Endothelial cell of umbilical vein (primary cell): ENCODE data around the gene CBX3. TPM values are rescaled to one million over a fixed set of nuclear protein-coding genes. Genes with fewer than 3 reads are reported as not detected.

Source experiments
- Bru-seq: library from RNA; stranded (reverse); fragments of 400-500 nt; gene quantifications from one replicate; lab custom pipeline; 2021; lab: Mats Ljungman, UMichigan
- BruChase-seq, 2 experiments: library from RNA; stranded (reverse); fragments of 400-500 nt; gene quantifications; one replicate each; lab custom pipeline; 2021; lab: Mats Ljungman, UMichigan
- BruUV-seq: library from RNA; stranded (reverse); fragments of 400-500 nt; replicated peaks from 2 replicates; lab custom pipeline; 2021; lab: Mats Ljungman, UMichigan
- CTCF ChIA-PET: fragments of 300-600, 350-600 bp; sonication (Branson Sonifier 250); formaldehyde crosslinking; loops from one replicate; lab custom pipeline; 2021; ENCODE audit warnings: antibody characterized with exemption, inconsistent platforms; lab: Charles Lee
- POLR2A ChIA-PET: fragments of 300-600, 350-600 bp; sonication (Branson Sonifier 250); formaldehyde crosslinking; loops from one replicate; lab custom pipeline; 2021; ENCODE audit warnings: antibody characterized with exemption, inconsistent platforms; lab: Charles Lee
- DNase-seq: peaks from one replicate; pipeline ENCODE4 v3.0.0-alpha.2; 2011; ENCODE audit warnings: low read depth, low spot score
- FAIRE-seq: peaks from 2 replicates; lab custom pipeline; 2011; peaks lifted over from hg19 to GRCh38; lab: Jason Lieb, UNC
- H2AFZ ChIP-seq: 2 replicates; pipeline ENCODE4 v1.6.0; 2012; ENCODE audit warnings: low read depth, low read length, control low read depth, inconsistent platforms
- H3K27ac ChIP-seq: 2 replicates; pipeline ENCODE4 v1.5.1; 2011; ENCODE audit warnings: low read depth, mild to moderate bottlenecking, control low read depth, low read length, moderate library complexity; ENCODE audit not compliant: insufficient read depth
- H3K27me3 ChIP-seq, 2 experiments: 2 replicates each; pipeline versions ENCODE4 v1.6.0 to v1.6.1; 2011; ENCODE audit warnings: low read length in 2 of 2, mixed read lengths in 1 of 2; ENCODE audit not compliant: control insufficient read depth in 2 of 2, insufficient read depth in 2 of 2
- H3K36me3 ChIP-seq, 2 experiments: 2 replicates in 1 of 2; 3 replicates in 1 of 2; pipeline ENCODE4 v1.5.1; 2011; ENCODE audit warnings: low read length in 2 of 2, mild to moderate bottlenecking in 1 of 2, moderate library complexity in 1 of 2; ENCODE audit not compliant: control insufficient read depth in 2 of 2, insufficient read depth in 2 of 2; ENCODE audit errors: extremely low read depth in 1 of 2
- H3K4me1 ChIP-seq: 3 replicates; pipeline ENCODE4 v1.5.1; 2011; ENCODE audit warnings: mild to moderate bottlenecking, low read length; ENCODE audit not compliant: control insufficient read depth, insufficient read depth; ENCODE audit errors: extremely low read depth
- H3K4me2 ChIP-seq: 2 replicates; pipeline ENCODE4 v1.6.1; 2011; ENCODE audit warnings: low read length, control low read depth, mixed read lengths; ENCODE audit not compliant: insufficient read depth
- H3K4me3 ChIP-seq, 3 experiments: fragments of 200-600 bp in 1 of 3; sonication (generic), shearing (Covaris generic) in 1 of 3; replicated peaks in 1 of 3; 2 replicates each; pipeline ENCODE4 v1.5.1; 2011 to 2016; ENCODE audit warnings: control low read depth in 3 of 3, low read length in 3 of 3, mild to moderate bottlenecking in 2 of 3, inconsistent platforms in 1 of 3, low read depth in 1 of 3, moderate library complexity in 1 of 3; ENCODE audit not compliant: insufficient read depth in 1 of 3
- H3K79me2 ChIP-seq: 2 replicates; pipeline ENCODE4 v1.6.0; 2012; ENCODE audit warnings: low read length, inconsistent platforms; ENCODE audit not compliant: control insufficient read depth, insufficient read depth
- H3K9ac ChIP-seq: replicated peaks from 2 replicates; pipeline ENCODE3; 2011; ENCODE audit warnings: low read length, control low read depth; ENCODE audit not compliant: insufficient read depth; ENCODE audit errors: extremely low read depth
- H3K9me1 ChIP-seq: replicated peaks from 3 replicates; pipeline ENCODE4 v1.6.0; 2011; ENCODE audit warnings: mild to moderate bottlenecking, low read length; ENCODE audit not compliant: control insufficient read depth, insufficient read depth; ENCODE audit errors: extremely low read depth
- H3K9me3 ChIP-seq: replicated peaks from 2 replicates; pipeline ENCODE4 v1.5.1; 2012; ENCODE audit warnings: low read length, inconsistent platforms; ENCODE audit not compliant: control insufficient read depth, insufficient read depth
- H4K20me1 ChIP-seq: replicated peaks from 2 replicates; pipeline ENCODE3; 2011; ENCODE audit warnings: mild to moderate bottlenecking, low read length; ENCODE audit not compliant: control insufficient read depth, insufficient read depth; ENCODE audit errors: extremely low read depth
- GATA2 ChIP-seq: IDR thresholded peaks from 2 replicates; pipeline ENCODE4 v1.7.0; 2011; ENCODE audit warnings: low read depth, mild to moderate bottlenecking, moderate library complexity, mixed read lengths, low read length; ENCODE audit not compliant: insufficient read length, insufficient read depth
- JUN ChIP-seq: IDR thresholded peaks from 2 replicates; pipeline ENCODE4 v1.6.1; 2011; ENCODE audit warnings: borderline replicate concordance, low read depth; ENCODE audit not compliant: insufficient read length, insufficient read depth
- POLR2A ChIP-seq: IDR thresholded peaks from 2 replicates; pipeline ENCODE4 v1.6.1; 2012; ENCODE audit warnings: low read depth, mild to moderate bottlenecking, control low read depth, low read length
- POLR2AphosphoS5 ChIP-seq: IDR thresholded peaks from 2 replicates; pipeline ENCODE4 v1.6.1; 2012; ENCODE audit warnings: low read depth, mild to moderate bottlenecking, control low read depth, low read length, moderate library complexity; ENCODE audit not compliant: insufficient read depth
- dilution Hi-C: fragments of 300-500 bp; cut with MboI; formaldehyde crosslinking; loops from one replicate; pipeline ENCODE4 v1.15.0; 2019; ENCODE audit warnings: low sequenced_read_pairs; ENCODE audit not compliant: extremely low pct_ligation_motif_present
- intact Hi-C: fragments of 100-400 bp; cut with micrococcal nuclease; formaldehyde crosslinking; loops from one replicate; pipeline ENCODE4 v1.10.0; 2022
- long read RNA-seq: library from polyadenylated mRNA; stranded (forward); transcript quantifications from one replicate; pipeline ENCODE4 v2.0.0, GENCODE V29; 2021
- polyA minus RNA-seq, 3 experiments: library from RNA; depleted of rRNA, polyadenylated mRNA; stranded (reverse); fragments of >200 nt; gene quantifications; 1 replicate in 1 of 3; 2 replicates in 2 of 3; pipeline ENCODE4 v1.2.3, GENCODE V29; 2011
- polyA plus RNA-seq, 4 experiments: library from polyadenylated mRNA; depleted of rRNA in 3 of 4; stranded (reverse) in 3 of 4; unstranded in 1 of 4; fragments of >200 nt; gene quantifications; 2 replicates each; pipeline versions ENCODE4 v1.2.1 to v1.2.3, GENCODE V29; 2011 to 2012; ENCODE audit warnings: missing spikeins in 1 of 4
- total RNA-seq: library from RNA; stranded (reverse); gene quantifications from 2 replicates; pipeline ENCODE4 v1.2.3, GENCODE V29; 2021

CBX3 gene
- total RNA-seq (184 and 200 TPM in 2 replicates), polyA plus RNA-seq (41.7 and 47.5 TPM in 2 replicates), polyA minus RNA-seq (22.8 and 24.5 TPM in 2 replicates), Bru-seq, nascent RNA (percentile 98 among the genes with signal in this experiment), BruChase-seq, experiment 1, labeled RNA remaining after a 6-hour chase (percentile 99 among the genes with signal in this experiment), BruChase-seq, experiment 2, labeled RNA remaining after a 2-hour chase (percentile 98 among the genes with signal in this experiment)
- polyA plus RNA-seq (2011; cell fraction: cytosol; rRNA removed) = 86.6 and 94.2 TPM in 2 replicates
- 78.8 and 112 TPM in 2 replicates for polyA plus RNA-seq (2011; cell fraction: nucleus; rRNA removed)
- 119 and 202 TPM in 2 replicates for polyA plus RNA-seq (2012)
- 44.4 TPM for polyA minus RNA-seq (2011; cell fraction: cytosol; rRNA and poly(A)+ RNA removed)
- 51.5 and 52.5 TPM in 2 replicates for polyA minus RNA-seq (2011; cell fraction: nucleus; rRNA and poly(A)+ RNA removed)
- long read RNA-seq, transcript CBX3-206 (3 exons, 860 nt) = minor isoform, 5 of 907 reads
- long read RNA-seq, transcript CBX3-201 (6 exons, 2,128 nt) = minor isoform, 23 of 907 reads
- long read RNA-seq, transcript CBX3-202 (6 exons, 1,857 nt) = major isoform, 732 of 907 reads
- long read RNA-seq, transcript CBX3-203 (6 exons, 1,717 nt) = minor isoform, 31 of 907 reads
- long read RNA-seq, partial matches to known transcripts = 16 of 907 reads
- long read RNA-seq, other reads (novel, unspliced or antisense) = 100 of 907 reads

DNA sequence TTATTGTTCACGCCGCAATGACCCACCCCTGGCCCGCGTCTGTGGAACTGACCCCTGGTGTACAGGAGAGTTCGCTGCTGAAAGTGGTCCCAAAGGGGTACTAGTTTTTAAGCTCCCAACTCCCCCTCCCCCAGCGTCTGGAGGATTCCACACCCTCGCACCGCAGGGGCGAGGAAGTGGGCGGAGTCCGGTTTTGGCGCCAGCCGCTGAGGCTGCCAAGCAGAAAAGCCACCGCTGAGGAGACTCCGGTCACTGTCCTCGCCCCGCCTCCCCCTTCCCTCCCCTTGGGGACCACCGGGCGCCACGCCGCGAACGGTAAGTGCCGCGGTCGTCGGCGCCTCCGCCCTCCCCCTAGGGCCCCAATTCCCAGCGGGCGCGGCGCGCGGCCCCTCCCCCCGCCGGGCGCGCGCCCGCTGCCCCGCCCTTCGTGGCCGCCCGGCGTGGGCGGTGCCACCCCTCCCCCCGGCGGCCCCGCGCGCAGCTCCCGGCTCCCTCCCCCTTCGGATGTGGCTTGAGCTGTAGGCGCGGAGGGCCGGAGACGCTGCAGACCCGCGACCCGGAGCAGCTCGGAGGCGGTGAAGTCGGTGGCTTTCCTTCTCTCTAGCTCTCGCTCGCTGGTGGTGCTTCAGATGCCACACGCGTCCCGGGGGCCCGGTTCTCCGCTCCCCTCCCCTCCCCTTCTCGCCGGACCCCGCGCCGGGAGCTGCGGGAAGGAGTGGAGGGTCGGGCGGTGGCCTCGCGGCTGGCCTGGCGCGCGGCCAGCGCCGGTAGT lies at the start of gene CBX3:
Gene CBX3, plus strand, starts transcription at position 499 of the 772 bp plus-strand sequence. CDS start 1,254 bp downstream, outside the sequence.
- Histone ChIP-seq H3K79me2 (peaks cover 89% of the 10 kb centered on the region), H3K27me3 (no peaks in the 10 kb centered on the region), H3K4me1 (peaks cover 38% of the 10 kb centered on the region), H2AFZ (peak within 1 kb of the TSS; percentile 10), H3K4me3 (peak within 1 kb of the TSS; percentile 98 to 100 (median 98)), H4K20me1 (peaks cover 36% of the 10 kb centered on the region), H3K9me1 (no peaks in the 10 kb centered on the region), H3K36me3 (peaks cover 4 to 18% of the 10 kb centered on the region in 2 experiments), H3K9ac (peak within 1 kb of the TSS; percentile 100), H3K9me3 (no peaks in the 10 kb centered on the region), H3K27ac (peak within 1 kb of the TSS; percentile 97), H3K4me2 (peak within 1 kb of the TSS; percentile 99)
- FAIRE-seq (peak; percentile 21), DNase-seq (peak; percentile 69)
- TF ChIP-seq JUN (no peak), GATA2 (no peak), POLR2A (peak; percentile 51), POLR2AphosphoS5 (peak; percentile 88)
- POLR2A ChIA-PET = interaction anchor here (1.0 to 1.4 kb wide), 3 partner anchors 11 to 947 kb away, joined by 3 to 7 read pairs (median 3); partner anchors contain the start of gene NFE2L3
- dilution Hi-C loops = no loop called here
- intact Hi-C loops = loop anchor here (2.0 to 10.0 kb wide), 6 partner anchors 171 to 1406 kb away; partner anchors contain the start of gene SKAP2
- no TSS peak for BruUV-seq
- CTCF ChIA-PET = interaction anchor here (0.6 to 2.4 kb wide), 5 partner anchors 46 to 466 kb away, joined by 3 to 6 read pairs (median 4); partner anchors contain the start of gene NFE2L3
